Hippocampal formation (tissue), 2 donors: ENCODE results near the gene UBE2O.

Source experiments
- DNase-seq, 2 donors: peaks; one replicate each; lab custom pipeline; 2025; lab: John Stamatoyannopoulos, UW

UBE2O gene

DNA sequence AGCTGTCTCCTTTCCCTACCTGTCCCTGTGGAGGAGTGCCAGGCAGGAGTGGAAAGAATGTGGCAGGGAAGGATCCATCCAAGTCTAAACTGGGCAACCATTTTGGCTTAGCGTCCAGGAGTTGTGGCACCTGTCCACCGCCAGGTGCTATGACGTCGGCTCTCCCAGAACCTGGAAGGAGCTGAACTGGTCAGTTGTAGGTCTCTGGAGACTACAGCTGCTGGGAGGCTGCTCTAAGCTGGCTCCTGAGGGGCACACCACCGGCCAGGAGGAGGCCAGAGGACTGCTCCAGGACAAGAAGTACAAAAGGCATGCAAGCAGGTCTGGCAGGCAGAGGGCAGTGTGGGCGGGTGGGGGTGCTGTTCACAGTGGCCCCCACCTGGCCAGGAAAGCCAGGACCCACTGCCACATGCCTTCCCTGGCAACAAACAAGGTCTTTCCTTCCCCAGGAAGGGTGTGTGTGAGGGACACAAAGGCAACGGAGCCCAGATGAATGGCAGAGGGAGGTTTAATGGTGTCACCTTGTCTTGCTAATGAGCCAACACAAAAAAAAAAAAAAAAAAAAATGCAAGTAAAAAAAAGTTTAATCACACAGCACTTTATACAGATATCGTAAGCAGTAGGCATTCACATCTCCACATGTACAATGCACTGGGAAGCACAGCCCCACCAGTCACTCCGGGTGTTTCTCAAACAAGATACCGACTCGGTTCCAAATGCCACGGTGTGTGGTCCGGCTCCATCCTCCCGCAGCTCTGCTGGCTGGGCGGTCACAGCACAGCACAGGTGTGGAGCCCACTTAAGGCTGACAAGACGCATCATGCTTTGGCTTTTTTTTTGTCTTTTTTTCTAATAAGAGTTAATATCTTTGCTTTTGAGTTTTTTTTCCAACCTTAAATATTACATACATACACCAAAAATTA is 63.7 kb downstream of the UBE2O start:
- no peak for DNase-seq

DNA sequence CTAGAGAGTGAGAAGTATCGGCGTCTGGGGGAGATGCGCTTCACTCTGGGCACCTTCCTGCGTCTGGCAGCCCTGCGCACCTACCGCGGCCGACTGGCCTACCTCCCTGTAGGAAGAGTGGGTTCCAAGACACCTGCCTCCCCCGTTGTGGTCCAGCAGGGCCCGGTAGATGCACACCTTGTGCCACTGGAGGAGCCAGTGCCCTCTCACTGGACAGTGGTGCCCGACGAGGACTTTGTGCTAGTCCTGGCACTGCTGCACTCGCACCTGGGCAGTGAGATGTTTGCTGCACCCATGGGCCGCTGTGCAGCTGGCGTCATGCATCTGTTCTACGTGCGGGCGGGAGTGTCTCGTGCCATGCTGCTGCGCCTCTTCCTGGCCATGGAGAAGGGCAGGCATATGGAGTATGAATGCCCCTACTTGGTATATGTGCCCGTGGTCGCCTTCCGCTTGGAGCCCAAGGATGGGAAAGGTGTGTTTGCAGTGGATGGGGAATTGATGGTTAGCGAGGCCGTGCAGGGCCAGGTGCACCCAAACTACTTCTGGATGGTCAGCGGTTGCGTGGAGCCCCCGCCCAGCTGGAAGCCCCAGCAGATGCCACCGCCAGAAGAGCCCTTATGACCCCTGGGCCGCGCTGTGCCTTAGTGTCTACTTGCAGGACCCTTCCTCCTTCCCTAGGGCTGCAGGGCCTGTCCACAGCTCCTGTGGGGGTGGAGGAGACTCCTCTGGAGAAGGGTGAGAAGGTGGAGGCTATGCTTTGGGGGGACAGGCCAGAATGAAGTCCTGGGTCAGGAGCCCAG is 65.8 kb downstream of the UBE2O start:
- DNase-seq, result no peak

DNA sequence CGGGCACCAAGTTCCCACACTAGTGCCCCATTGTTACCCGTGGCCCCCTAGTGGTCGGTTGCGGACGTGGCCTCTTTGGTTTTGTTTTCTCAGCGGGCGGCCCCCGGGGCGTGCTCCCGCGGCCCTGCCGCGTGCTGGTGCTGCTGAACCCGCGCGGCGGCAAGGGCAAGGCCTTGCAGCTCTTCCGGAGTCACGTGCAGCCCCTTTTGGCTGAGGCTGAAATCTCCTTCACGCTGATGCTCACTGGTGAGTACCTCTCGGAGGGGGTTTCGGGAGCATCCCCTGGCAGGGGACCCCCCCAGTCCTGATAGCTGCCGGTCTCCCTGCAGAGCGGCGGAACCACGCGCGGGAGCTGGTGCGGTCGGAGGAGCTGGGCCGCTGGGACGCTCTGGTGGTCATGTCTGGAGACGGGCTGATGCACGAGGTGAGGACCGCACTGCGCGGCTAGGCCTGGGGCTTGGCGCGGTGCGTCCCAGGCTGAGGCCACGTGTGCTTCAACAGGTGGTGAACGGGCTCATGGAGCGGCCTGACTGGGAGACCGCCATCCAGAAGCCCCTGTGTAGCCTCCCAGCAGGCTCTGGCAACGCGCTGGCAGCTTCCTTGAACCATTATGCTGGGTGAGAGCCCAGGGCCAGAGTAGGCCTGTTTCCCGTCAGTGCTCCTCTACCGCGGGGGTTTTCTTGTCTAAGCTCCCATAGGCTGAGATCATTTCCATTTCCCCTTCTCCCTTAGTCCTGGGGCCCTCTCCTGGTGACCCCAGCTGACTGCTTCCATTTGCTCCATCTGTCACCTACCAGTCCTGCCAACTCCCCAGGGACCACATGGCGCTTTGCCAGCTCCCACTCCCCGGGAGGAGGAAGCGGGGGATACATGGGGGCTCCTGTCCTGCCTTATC is 66.8 kb downstream of the UBE2O start:
- DNase-seq, result peak in 1 of 2 donors; percentile 39

DNA sequence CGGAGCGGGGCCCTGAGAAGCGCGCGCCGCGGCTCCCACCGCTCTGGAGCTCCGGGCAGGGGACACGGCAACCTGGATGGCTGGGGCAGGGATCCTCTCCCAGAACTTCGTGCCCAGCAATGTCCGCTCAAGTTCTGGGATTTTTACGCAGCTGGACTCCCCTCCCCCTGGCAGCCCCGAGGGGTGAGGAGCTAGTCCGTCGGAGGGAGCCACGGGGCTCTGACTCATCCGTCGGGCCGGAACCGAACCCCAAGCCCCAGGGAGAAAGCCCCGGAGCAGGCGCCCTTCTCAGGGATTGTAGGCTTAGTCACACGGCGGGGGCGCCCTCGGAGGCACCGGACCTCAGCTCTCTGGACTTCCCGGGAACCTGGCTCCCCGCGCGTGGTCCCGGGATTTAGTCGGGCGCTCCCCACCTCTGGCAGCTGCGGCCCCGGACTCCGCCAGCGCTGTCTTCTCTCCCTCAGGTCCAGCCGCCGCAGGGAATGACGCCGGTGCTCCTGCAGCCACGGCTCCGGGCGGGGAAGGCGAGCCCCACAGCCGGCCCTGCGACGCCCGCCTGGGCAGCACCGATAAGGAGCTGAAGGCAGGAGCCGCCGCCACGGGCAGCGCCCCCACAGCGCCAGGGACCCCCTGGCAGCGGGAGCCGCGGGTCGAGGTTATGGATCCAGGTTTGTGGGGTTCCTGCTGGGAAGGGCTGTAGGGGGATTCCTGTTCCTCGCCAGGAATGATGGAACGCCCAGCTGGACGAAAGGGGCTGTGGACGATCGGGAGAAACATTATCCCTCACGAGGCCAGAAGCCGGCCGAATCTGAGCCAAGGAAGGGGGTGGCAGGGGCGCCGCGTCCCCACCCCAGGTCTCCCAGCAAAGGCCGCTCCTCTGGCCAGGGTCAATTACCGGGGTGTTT is 67.7 kb downstream of the UBE2O start:
- no peak for DNase-seq

DNA sequence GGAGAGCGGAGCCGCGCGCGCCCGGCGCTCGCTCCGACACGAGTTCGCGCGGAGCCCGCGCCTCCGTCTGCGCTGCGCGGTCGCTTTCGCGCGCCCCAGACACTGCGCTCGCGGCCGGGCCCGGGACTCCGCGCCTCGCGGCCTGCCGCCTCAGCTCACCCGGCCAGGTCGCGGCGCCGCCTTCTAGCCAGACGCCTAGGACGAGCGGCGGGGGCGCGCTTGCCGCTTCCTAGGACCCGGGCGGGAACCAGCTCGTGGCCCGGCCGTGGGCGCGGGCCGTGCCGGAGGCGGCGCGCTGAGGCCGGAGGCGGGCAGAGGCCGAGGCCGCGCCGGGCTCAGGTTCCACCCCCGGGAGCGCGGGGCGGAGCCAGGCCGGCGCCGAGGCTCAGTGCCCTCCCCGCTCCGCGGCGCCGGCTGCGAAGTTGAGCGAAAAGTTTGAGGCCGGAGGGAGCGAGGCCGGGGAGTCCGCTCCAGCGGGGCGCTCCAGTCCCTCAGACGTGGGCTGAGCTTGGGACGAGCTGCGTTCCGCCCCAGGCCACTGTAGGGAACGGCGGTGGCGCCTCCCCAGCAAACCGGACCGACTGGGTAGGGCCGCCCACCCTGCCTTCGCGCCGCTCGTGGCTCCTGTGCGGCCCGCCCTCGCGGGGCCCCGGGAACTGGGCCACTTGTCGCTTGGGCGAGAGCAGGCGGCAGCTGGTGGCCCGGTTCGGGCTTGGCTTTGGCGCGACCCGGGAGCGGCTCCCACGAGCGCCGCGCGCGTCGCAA is 68.5 kb downstream of the UBE2O start, which contains the start of gene SPHK1:
TSS of gene SPHK1 (plus strand) at position 388 of the 765 bp plus-strand sequence. CDS start 1,036 bp downstream, outside the sequence.
- peak in 1 of 2 donors; percentile 17 for DNase-seq

DNA sequence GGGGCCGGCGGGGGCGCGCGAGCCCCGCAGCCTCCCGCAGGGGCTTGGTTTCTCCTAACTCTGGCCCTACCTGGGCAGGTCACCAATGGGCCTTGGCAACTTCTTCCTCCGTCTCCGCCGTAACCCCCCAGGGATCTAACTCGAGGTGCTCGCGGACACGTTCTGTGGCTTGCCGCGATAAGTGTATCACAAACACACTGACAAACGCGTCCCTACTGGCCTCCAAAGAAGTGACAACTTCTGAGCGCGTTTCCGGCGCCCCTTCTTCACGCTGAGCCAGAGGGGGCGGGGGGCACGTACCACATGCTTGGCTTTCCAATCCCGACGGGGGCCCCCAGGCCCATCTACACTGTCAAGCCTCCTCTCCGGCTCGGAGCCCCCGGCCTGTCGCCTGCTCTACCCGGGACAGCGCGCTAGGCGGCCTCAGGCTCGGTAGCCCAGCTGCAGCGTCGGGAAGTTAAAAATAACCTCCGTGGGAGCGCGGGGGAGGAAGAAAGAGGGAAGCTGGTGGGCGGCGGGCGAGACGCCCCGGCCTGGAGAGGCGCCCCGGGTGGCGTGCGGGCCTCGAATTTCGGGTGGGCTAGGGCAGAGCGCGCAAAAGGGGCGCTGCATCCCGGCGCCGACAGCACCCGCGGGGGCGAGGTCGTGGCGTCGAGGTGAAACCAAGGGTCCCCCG is 69.3 kb downstream of the UBE2O start:
- DNase-seq, result no peak

DNA sequence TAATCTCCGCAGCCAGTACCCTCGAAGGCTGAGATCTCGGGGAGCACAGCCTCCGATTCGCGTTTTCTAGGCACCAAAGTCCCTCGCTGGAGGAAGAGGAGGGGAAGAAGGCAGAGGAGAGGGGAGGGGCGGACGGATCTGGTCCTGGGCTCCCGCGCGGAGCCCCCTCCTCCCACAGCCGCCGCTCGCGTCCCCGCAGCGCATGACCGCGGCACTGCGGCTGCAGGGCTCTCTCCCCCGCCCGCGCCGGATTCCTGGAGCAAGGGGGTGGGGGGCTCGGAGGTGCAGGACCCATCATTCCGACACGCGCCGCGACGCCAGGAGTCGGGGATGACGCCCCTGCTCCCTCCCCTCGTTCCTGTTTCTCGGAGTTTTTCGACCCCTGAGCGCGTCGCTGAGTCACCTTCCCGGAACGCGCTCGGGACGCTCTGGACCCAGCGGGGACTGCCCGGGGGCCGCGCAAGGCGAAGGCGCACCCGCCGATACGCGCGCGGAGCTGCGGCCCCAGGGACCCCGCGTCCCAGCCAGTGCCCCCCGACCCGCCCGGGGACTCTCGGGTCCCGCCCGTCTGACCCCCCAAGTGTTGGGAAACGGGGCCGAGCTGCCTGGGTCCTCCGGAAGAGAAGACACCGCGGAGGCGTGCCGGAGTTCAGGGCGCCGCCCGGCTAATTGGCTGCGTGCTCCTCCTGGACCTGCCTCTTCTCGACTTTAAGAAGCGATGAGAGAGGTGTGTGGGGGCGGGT is 70.0 kb downstream of the UBE2O start:
- no peak for DNase-seq

DNA sequence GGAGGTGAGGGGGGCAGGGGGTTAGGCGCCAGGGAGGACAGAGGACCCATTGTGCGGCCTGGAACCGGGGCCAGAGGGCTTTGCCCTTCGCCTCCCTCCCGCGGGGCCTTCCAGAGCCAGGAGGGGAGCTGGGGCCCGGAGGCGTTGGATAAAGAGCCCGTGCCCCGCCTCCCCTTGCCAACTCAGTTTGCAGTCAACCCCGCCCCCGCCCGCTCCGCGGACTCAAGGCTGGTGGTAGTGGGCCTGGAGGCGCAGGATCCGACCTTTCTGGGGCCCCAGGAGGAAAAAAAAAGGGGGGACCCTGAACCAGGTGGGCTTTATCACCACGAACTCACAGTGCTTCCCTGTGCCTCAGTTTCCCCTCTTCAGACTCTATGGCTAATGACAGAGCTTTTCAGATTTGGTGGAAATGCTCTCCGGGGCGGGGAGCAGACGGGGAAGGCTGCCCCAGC is 70.6 kb downstream of the UBE2O start:
- DNase-seq, result no peak

DNA sequence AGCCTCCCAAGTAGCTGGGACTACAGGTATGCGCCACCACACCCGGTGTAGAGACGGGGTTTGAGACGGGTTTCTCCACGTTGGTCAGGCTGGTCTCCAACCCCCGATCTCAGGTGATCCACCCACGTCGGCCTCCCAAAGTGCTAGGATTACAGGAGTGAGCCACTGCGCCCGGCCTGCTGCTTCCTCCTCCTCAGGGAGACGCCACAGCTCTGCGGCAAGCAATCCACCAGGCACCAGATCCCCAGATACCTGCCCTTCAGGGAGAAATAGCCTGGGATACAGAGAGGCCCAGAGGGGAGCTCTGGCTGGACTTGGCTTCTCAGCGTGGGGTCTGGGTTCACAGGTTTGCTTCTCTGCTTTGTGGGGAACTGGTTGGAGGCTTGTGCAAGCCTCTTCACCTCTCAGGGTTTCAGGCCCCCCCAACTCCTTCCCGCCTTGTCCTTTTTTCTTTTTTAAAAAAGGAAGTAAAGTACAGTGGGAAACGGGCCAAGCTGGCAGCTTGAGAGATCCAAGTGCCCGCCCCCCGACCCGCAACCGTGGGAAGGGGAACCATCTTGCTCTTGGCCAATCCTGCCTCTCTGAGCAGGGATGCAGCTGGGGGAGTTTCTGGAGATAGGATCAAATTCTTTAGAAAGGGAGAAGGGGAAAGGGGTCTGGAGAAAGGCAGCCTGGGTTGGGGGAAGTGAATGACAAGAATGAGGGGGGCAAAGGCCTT is 71.2 kb downstream of the UBE2O start:
- DNase-seq, result no peak

DNA sequence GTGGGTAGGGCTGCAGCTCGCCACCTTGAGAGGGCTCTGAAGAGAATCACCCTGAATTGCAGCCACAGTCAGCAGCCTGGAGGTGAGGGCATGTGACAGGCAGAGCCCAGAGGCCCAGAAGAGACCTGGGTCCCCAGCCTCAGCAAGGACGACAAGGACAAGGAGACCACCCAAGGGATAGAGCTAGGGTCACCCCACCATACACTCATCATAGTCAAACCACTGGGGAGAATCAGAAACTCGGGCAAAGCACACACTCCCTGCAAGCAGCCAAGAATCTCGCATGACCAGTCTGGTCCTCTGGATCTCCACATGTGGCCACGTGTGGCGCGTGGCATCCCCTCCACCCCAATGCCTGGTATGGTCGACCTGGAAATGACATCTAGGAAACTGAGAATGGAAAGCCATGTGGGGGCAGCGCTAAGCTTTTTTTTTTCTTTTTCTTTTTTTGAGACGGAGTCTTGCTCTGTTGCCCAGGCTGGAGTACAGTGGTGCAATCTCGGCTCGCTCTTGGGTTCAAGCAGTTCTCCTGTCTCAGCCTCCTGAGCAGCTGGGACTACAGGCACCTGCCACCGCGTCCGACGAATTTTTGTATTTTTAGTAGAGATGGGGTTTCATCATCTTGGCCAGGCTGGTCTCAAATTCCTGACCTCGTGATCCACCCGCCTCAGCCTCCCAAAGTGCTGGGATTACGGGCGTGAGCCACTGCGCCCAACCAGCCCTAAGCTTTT is 73.1 kb downstream of the UBE2O start:
- no peak for DNase-seq

DNA sequence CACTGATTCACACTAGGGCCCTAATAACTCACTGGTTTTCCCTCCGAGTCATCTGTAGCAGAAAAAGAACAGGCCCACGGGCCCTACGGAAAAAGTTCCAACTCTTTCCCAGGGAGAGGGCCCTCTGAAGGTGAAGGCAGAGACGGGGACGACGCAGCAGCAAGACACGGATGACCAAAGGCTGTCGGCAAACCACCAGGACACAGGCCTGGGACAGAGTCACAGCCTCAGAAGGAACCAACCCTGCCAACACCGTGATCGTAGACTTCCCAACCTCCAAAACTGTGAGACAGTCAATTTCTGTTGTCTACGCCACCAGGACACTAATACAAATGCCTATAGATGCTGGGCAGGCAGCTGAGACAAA is 73.7 kb downstream of the UBE2O start:
- no peak for DNase-seq

DNA sequence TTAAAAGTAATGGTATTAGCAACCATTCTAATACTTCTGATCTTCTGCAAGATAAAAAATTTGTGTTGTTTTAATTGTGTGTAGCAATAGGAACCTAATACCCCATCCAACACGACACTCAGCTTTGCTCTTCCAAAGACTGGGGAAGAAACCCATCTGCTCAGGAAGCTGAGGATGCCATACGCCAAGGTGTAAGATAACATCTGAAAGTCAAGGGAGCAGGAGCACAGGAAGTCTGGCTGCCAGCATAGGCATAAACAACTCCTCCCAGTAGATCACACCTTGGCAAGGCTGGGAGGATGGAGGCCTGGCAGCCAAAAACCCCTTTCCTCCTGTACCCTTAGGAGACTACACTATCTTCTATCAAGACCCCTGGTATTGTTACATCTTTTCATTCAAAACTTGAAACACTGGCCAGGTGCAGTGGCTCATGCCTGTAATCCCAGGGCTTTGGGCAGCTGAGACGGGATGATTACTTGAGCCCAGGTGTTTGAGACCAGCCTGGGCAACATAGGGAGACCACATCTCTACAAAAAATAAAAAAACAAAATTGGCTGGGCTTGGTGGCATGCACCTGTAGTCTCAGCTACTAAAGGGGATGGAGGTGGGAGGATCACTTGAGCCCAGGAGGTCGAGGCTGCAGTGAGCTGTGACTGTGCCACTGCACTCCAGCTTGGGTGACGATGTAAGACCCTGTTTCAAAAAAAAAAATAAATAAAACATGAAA is 74.2 kb downstream of the UBE2O start:
- DNase-seq, result no peak

DNA sequence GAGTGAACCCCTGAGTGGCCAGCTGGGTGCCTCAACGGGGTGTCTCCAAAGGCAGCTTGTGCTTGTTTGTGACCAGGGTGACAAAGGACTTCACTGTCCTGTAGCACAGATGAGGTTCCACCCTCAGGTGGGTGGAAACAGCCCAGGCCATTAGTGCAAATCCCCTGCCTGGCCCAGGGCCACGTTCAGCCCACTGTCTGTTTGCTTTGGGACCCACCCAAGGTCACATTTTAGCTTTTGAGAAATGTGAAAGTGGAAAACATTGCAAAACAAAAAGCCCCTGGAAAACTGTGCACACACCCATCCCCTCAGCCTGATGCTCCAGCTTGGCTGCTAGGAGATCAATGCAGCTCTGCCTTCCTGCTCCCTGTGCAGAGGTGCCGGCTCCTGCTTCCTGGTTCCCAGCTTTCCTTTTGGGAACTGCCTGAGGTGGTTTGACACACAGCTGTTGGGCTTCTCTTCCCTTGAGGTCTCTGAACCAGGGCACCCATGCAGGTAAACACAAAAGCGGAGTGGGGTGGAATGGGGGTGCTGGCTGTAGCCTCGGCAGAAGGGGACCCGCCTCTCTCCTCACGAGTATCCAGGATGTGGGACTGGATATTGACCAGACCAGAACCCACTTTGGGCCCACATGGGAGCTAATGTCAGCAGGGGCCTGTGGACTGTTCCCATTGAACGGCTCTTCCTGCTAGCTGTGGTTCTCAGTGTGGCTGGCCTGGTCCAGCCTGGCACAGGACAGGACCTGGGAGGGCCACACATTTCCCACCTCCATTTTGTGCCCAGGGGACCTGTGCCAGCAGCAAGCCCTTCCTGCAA is 76.4 kb downstream of the UBE2O start:
- no peak for DNase-seq

DNA sequence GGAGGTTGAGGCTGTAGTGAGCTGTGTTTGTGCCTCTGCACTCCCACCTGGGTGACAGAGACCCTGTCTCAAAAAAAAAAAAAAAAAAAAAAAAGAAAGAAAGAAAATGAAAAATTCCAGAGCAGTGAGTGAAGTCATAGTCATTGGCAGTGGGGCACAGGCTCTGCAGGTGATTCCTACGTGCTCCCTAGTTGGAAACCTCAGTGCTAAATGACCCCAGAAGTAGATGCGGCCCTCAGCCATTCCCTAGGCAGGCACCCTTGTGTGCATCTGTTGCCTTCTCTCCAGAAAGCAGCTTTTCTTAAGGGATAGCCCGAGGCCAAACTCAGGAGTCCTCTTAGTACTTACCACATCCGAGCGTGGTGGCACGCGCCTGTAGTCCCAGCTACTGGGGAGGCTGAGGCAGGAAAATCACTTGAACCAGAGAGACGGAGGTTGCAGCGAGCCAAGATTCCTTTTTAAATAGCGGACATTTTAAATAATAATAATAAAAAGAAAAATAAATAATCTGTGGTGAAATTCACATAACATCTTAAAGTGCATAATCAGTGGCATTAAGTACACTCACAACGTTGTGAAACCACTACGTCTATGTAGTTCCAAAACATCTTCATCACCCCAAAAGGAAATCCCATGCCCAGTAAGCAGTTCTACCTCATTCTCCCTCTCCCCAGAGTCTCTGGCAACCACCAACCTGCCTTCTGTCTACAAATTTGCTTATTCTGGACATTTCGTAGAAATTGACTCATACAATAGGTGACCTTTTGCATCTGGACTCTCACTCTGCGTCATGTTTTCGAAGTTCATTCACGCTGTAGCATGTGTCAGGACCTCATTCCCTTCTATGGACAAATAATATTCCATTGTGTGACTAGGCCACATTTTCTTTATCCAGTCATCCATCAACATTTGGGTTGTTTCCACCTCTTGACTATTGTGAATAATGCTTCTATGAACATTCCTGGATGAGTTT is 81.0 kb downstream of the UBE2O start:
- no peak for DNase-seq
